Endothelial cell (in vitro differentiated cells): ENCODE results near the gene CCDC27. TPM values are rescaled to one million over a fixed set of nuclear protein-coding genes. Genes with fewer than 3 reads are reported as not detected.

ENCODE experiments used
- DNase-seq: peaks from one replicate; pipeline ENCODE4 v3.0.0; 2021; ENCODE audit warnings: low spot score
- H3K27ac Mint-ChIP-seq: one replicate; pipeline ENCODE4 v1.8.0; 2021; ENCODE audit warnings: mixed read lengths, inconsistent platforms; ENCODE audit not compliant: unreplicated experiment
- H3K27me3 Mint-ChIP-seq: one replicate; pipeline ENCODE4 v1.8.0; 2021; ENCODE audit warnings: mild to moderate bottlenecking, moderate library complexity, mixed read lengths, inconsistent platforms; ENCODE audit not compliant: unreplicated experiment
- H3K36me3 Mint-ChIP-seq: one replicate; pipeline ENCODE4 v1.8.0; 2021; ENCODE audit warnings: mild to moderate bottlenecking, low read depth, mixed read lengths, inconsistent platforms; ENCODE audit not compliant: unreplicated experiment
- H3K4me1 Mint-ChIP-seq: one replicate; pipeline ENCODE4 v1.8.0; 2021; ENCODE audit warnings: mild to moderate bottlenecking, mixed read lengths, inconsistent platforms; ENCODE audit not compliant: unreplicated experiment
- H3K4me3 Mint-ChIP-seq: one replicate; pipeline ENCODE4 v1.8.0; 2021; ENCODE audit warnings: mild to moderate bottlenecking, mixed read lengths, inconsistent platforms; ENCODE audit not compliant: unreplicated experiment
- H3K9me3 Mint-ChIP-seq: one replicate; pipeline ENCODE4 v1.8.0; 2021; ENCODE audit warnings: mixed read lengths, inconsistent platforms; ENCODE audit not compliant: unreplicated experiment
- total RNA-seq: library from RNA; stranded (reverse); fragmentation: NEBNext Ultra II Directional; extraction: Animal tissue kit (Norgen Biotek cat#: 25700); gene quantifications from one replicate; pipeline ENCODE4 v1.2.1, GENCODE V29; 2021; ENCODE audit not compliant: unreplicated experiment
- TF ChIP-seq, protein P1 (sequence below): fragments of 200-600 bp; sonication (generic); IDR thresholded peaks from one replicate; pipeline ENCODE4 v1.5.0; 2021; ENCODE audit warnings: antibody characterized with exemption; ENCODE audit not compliant: unreplicated experiment

CCDC27 gene
- total RNA-seq, 1 donor from 2014 or later, result not detected

DNA sequence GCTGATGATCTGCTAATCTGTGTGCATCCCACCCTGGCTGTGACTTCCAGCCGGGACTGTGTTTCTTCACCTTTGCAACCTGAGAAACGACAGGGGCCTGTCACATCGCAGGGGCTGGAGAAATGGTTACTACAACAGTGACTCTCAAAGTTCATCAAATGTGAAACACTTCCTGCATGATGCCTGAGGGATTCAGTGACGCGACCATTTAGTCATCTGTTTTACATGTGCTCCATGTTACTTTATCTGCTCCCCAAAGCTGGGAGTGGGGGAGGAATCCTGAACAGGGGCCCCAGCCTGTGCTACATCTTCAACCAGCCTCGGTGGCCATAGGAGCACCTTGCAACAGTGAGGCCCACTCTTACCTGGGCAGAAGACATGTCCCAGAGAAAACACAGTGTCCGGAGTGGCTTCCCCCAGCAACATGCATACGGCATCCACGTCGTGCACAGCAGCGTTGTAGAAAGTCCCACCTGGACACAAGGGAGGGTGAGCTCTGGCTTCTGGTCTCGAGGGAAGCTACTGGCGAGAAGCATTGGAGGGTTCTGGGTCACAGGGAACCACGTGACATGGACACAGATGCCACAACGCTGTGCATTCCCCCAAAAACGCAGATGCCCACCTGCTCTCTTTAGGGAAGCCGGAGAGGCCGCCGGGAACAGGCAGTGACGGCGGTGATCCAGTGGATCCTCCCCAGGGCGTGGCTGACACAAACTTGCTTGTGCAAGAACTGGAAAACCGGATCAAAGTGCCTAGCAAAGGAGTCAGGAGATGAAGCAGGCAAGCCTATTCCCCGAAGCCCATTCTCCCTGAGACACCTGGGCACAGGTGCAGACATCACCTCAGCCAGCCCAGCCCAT, 9.6 kb upstream of the CCDC27 start:
- no peak for DNase-seq
- no peak overlapping the region for H3K4me3 Mint-ChIP-seq
- no peaks in the 10 kb centered on the region for H3K9me3 Mint-ChIP-seq
- H3K27me3 Mint-ChIP-seq, result peaks cover 4% of the 10 kb centered on the region
- H3K36me3 Mint-ChIP-seq, result peaks cover 14% of the 10 kb centered on the region
- H3K27ac Mint-ChIP-seq, result no peak overlapping the region
- TF ChIP-seq, protein P1, sequence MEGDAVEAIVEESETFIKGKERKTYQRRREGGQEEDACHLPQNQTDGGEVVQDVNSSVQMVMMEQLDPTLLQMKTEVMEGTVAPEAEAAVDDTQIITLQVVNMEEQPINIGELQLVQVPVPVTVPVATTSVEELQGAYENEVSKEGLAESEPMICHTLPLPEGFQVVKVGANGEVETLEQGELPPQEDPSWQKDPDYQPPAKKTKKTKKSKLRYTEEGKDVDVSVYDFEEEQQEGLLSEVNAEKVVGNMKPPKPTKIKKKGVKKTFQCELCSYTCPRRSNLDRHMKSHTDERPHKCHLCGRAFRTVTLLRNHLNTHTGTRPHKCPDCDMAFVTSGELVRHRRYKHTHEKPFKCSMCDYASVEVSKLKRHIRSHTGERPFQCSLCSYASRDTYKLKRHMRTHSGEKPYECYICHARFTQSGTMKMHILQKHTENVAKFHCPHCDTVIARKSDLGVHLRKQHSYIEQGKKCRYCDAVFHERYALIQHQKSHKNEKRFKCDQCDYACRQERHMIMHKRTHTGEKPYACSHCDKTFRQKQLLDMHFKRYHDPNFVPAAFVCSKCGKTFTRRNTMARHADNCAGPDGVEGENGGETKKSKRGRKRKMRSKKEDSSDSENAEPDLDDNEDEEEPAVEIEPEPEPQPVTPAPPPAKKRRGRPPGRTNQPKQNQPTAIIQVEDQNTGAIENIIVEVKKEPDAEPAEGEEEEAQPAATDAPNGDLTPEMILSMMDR, result no peak
- H3K4me1 Mint-ChIP-seq, result peaks cover 17% of the 10 kb centered on the region

DNA sequence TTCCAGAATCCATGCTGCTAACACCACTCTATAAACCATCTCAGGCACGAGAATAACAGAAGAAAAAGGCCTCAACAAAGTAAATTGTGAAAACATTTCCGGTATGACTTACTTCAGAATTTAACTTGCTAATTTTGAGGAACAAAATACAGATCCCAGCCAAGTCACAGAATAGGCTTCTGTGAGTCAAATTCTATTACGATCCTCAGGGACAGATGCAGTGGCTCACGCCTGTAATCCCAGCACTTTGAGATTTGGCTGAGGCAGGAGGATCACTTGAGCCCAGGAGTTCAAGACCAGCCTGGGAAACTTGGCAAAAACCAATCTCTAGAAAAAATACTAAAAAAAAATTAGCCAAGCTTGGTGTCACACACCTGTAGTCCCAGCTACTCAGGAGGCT, 8.8 kb upstream of the CCDC27 start:
- Mint-ChIP-seq H3K9me3 (no peaks in the 10 kb centered on the region), H3K4me3 (no peak overlapping the region), H3K4me1 (peaks cover 17% of the 10 kb centered on the region), H3K27ac (no peak overlapping the region), H3K27me3 (peaks cover 4% of the 10 kb centered on the region), H3K36me3 (peaks cover 14% of the 10 kb centered on the region)
- no peak for DNase-seq
- TF ChIP-seq, protein P1, result no peak

DNA sequence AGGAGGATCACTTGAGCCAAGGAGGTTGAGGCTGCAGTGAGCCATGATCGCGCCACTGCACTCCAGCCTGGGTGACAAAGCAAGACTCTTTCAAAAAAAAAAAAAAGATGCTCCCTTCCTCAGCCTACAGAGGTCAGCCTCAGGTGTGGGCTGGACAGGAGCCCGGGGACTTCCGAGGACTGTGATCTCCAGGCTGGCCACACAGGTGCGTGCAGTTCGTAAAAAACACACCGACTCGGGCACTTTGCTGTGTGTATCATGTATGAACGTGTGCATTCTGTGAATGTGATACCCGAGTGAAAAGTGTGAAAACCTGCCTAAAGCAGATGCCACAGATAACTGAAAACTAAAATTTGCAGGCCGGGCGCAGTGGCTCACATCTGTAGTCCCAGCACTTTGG, 8.4 kb upstream of the CCDC27 start:
- Mint-ChIP-seq H3K27me3 (peaks cover 4% of the 10 kb centered on the region), H3K9me3 (no peaks in the 10 kb centered on the region), H3K4me3 (no peak overlapping the region), H3K4me1 (peaks cover 17% of the 10 kb centered on the region), H3K27ac (no peak overlapping the region), H3K36me3 (peaks cover 14% of the 10 kb centered on the region)
- TF ChIP-seq, protein P1, result no peak
- DNase-seq, result no peak

DNA sequence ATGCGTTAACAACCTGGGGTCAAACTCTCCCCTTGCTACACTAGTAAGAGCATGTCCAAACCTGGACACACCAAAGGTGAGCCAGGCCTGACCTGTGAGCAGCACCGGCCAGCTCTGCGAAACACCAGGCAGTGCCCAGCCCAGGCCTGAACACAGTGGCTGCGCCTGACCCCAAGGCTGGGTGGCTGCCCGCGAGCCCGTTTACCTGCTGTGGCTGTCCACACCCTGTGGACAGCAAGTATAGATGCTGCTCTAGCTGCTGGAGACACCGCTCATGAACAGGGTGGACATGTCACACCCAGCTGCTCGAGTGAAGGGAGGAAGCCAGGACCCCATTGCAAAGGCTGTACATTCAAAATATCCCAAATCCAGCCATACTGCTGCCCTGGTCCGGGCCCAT, 7.6 kb upstream of the CCDC27 start:
- TF ChIP-seq, protein P1, result no peak
- DNase-seq, result no peak
- Mint-ChIP-seq H3K36me3 (peaks cover 14% of the 10 kb centered on the region), H3K27me3 (peaks cover 5% of the 10 kb centered on the region), H3K9me3 (no peaks in the 10 kb centered on the region), H3K4me1 (peaks cover 17% of the 10 kb centered on the region), H3K27ac (no peak overlapping the region), H3K4me3 (no peak overlapping the region)

DNA sequence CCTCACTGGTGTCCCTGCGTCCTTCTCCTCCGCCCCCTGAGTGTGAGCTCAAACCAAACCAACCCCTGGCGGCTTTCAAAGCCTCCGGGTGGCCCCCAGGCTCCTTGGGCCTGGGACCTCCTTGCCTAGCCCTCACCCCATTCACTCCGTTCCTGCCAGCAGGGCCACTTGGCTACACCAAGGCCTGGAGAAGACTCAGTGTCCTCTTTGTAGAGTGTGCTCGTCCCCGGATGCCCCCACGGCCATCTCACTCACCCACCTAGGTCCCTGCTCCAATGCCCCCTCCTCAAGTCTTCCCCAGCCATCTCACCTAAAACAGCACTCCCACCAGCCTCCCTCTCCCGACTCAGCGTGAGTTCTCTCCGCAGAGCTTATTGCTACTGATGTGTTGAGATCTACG, 7.2 kb upstream of the CCDC27 start:
- peaks cover 14% of the 10 kb centered on the region for H3K36me3 Mint-ChIP-seq
- H3K4me3 Mint-ChIP-seq, result peak overlapping the region; percentile 16
- H3K27me3 Mint-ChIP-seq, result peaks cover 5% of the 10 kb centered on the region
- peaks cover 17% of the 10 kb centered on the region for H3K4me1 Mint-ChIP-seq
- TF ChIP-seq, protein P1, result no peak
- H3K9me3 Mint-ChIP-seq, result no peaks in the 10 kb centered on the region
- H3K27ac Mint-ChIP-seq, result no peak overlapping the region
- no peak for DNase-seq
